Adipose tissue (tissue), 3 donors: ENCODE measurements around the gene BPNT1. TPM values are rescaled to one million over a fixed set of nuclear protein-coding genes. Genes with fewer than 3 reads are reported as not detected.

Source experiments
- H3K27ac ChIP-seq: one replicate; pipeline ENCODE4 v1.5.1; 2013; ENCODE audit warnings: low read depth, low read length
- WGBS, 3 donors: extraction: QIAGEN DNeasy Blood & Tissue Kit; methylation state at CpG; one replicate each; pipeline ENCODE4 v1.1.7; 2013; 5-methylcytosine and 5-hydroxymethylcytosine counted together
- polyA plus RNA-seq, 3 donors: library from polyadenylated mRNA; stranded (reverse); fragments of 200-250 nt; gene quantifications; one replicate each; pipeline ENCODE4 v1.2.3, GENCODE V29; 2013
- donor health status: healthy with polysubstance abuse.
- donor health status: Bipolar disorder and iron deficiency.
- donor health status: healthy.

Gene BPNT1
- polyA plus RNA-seq, 3 donors, result 6.8 to 17.5 (median 17.1) TPM

DNA sequence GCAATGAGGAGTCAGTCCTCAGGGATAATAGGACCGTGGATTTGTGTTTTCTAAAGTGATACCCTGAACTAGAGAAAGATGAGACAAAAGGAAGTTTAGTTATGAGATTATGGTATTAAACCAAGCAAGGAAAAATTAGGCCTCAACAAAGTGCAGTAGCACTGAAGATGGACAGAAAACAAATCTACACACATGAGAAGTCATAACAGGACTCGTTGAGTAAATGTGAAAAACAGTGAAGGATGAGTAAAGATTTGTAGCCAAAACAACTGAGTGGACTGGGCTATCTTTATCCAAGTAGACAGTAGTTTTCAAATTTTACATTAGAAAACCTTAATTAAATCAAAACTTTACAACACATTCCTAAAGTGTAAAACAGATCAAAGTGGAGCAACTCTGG, 58.3 kb downstream of the BPNT1 start:
- 84 to 91% (median 88%) methylated on average over 2 of the region's 2 CpGs for WGBS, 3 donors
- no peak overlapping the region for H3K27ac ChIP-seq

DNA sequence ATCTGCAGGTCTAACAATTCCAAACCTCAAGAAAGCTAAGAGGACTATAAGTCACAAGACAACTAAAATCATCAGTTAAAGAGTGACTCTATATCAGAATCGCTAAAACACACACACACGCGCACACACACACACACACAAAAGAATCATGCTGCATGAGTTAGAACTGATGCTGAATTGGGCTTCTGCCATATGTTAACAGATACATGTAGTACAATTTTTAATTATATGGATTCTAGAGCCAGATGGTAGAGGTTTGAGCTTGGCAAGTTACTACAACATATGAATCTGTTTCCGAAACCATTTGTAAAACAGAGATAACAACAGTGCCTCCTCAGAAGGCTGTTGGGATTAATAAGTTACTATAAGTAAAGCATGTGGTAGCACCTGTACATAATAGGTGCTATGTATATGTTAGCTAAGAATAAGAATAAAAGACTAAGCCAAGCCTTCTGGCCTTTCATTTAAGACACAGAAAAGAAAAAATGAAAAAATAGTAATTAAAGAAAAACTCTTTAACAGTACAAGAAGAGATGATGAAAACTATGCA, 61.2 kb downstream of the BPNT1 start:
- H3K27ac ChIP-seq, result no peak overlapping the region
- 61 to 97% (median 91%) methylated on average over 4 of the region's 4 CpGs for WGBS, 3 donors

DNA sequence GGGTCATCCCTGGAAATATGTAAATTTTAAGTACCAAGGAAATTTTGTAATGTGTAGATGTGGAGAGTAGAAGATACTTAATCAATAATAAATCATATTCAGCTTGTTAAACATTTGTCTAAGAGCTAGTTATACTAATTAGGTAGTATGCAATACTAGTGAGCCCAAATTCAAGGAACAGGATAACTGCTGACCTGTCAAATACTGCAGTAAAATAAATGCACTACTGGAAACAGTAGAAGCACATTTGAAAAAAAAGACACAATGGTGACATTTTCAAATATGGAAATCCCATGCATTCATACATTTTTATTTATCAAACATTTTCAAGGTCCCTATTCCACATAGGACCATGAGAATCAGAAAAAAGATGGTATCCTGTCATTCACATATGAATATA, 70.5 kb downstream of the BPNT1 start:
- no peak overlapping the region for H3K27ac ChIP-seq

DNA sequence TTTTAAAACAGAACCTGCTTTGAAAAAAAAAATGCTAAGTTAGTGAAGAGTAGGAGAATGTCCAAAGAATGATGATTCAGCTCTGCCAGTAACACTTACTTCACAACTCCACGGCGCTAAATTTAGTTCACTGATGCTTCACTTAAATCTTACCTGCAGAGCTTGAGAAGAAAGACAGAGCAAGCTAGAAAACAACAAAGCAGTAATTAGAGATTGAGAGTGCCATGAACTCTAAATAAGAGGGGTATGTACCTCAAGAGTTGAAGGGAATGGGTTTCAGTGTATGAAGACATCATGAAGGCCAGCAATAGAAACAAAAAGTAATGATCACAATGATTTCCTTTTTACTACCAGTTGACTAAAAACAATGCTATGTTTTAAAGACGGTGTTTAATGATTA, 76.1 kb downstream of the BPNT1 start:
- WGBS, 3 donors, result 80 to 89% (median 82%) methylated on average over 3 of the region's 3 CpGs
- no peak overlapping the region for H3K27ac ChIP-seq

DNA sequence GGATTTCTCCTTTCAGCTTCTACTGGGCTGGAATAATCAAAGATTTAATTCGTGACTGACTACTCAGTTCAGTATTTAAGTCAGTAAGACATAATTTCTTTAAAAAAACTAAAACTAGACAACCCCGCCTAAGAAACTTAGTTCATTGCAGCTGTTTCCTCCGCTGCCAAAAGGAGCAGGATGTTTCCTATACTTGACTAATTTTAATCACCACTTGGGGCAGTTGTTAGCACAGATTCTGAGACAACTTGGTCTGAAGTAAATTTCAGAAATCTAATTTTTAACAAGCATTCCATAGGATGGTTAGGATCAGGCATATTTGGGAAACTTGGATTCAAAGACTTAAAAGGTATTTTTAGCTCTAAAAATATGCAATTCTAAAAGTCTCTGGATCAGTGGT, 77.3 kb downstream of the BPNT1 start:
- H3K27ac ChIP-seq, result no peak overlapping the region
- WGBS, 3 donors, result 27 to 54% (median 36%) methylated on average over 3 of the region's 3 CpGs

DNA sequence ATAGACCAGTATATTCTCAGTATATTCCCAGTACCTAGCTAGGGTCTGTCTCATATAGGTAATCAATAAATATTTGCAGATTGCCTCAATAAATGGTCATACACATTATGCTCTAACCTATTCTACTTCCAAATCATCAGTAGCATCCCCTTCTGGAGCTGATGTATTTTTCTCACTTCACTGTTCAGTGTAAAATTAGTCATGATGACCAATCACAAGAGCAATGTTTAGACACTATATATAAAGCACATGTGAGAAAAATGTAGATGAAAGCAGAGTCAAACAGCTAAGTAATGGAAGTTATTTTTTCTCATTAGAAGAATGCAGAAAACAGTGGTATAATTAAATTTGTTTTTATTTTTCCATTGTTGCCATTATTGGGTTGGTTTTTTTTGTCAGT, 78.0 kb downstream of the BPNT1 start:
- no peak overlapping the region for H3K27ac ChIP-seq

Other genes starting within 250 kb of the BPNT1 start
- gene SLC30A10, start 161.2 kb downstream of the BPNT1 start, polyA plus RNA-seq, result under 1 TPM in 1 of 3 donors, not detected in 2; 0.03 TPM
- 10 to 100 TPM; 30.2 to 32.6 (median 31.0) TPM for gene EPRS1, start 43.3 kb downstream of the BPNT1 start, polyA plus RNA-seq
- gene IARS2, start 4.3 kb upstream of the BPNT1 start, polyA plus RNA-seq, result 10 to 100 TPM; 23.3 to 70.9 (median 39.8) TPM
- gene RAB3GAP2, start 182.7 kb upstream of the BPNT1 start, polyA plus RNA-seq, result 1 to 10 TPM; 4.5 to 8.4 (median 8.4) TPM